Measurements from ENCODE around the gene ATP6V1G3.
"Not testable (repeated sequence)": the region's sequence is repeated elsewhere in the genome, so short reads cannot be mapped to it uniquely, and the experiment has no call there.

The ATP6V1G3 gene

DNA sequence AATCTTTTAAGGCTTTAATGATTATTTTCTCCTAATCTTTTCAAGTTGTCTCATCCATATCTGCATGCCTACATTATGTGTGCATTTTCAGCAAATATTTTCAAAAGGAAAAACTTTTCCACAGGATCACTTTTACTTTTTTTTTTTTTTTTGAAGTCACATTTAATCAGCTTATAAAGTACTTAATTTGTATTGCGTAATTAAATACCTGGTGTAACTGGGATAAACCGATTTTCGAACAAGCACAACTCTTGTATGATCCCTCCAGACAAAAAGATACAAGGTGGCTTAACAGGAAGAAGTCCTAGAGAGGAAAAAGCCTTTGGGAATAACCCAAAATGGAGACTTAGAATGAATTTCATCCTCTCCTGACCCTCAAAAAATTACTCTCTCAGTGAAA is 1.3 kb upstream of the ATP6V1G3 start:
- DNase-seq: no peak

DNA sequence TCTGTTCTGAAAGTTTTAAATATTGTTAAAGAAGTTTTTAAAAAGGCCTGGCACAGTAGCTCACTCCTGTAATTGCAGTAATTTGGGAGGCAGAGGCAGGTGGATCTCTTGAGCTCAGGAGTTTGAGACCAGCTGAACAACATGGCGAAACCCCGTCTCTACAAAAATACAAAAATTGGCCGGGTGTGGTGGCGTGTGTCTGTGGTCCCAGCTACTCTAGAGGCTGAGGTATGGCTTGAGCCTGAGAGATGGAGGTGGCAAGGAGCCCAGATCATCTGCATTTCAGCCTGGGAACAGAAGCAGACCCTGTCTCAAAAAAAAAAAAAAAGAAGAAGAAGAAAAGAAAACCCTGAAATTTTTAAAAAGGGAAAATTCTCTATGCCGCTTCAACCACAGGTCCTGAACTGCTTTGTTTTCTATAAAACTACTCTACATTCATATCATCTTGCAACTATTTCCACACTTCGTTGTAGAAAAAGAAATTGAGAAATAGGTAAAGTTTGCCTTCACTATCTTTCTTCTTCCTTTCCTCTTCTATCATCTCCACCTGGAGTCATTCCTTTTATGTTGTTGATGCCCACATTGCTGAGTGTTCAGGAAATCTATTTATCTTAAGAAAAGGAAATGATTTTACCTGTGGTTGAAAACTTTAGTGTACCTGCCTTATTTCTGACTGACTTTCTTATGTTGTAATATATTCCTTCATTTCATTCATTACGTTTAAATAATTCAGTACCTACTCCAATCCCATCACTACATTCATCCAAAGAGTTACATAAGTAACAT is 1.7 kb downstream of the ATP6V1G3 start:
- no peak for DNase-seq

DNA sequence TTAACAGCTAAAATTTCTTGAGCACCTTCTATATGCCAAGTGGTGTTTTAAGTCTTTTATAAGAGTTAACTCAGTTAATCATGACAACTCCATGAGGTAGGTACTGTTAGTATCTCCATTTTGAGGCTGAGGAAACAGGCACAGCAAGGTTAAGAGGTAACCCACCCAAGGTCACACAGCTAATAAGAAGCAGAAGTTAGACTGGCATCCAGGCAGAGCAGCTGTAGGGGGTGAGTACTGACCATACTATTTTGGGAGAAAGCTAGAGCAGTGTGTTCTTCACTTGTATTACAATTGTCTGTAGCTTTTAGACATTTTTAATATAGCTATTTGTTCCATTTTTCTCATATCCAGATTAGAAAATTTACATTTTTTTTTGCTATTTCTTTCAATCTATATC is 4.8 kb downstream of the ATP6V1G3 start:
- no peak for DNase-seq

DNA sequence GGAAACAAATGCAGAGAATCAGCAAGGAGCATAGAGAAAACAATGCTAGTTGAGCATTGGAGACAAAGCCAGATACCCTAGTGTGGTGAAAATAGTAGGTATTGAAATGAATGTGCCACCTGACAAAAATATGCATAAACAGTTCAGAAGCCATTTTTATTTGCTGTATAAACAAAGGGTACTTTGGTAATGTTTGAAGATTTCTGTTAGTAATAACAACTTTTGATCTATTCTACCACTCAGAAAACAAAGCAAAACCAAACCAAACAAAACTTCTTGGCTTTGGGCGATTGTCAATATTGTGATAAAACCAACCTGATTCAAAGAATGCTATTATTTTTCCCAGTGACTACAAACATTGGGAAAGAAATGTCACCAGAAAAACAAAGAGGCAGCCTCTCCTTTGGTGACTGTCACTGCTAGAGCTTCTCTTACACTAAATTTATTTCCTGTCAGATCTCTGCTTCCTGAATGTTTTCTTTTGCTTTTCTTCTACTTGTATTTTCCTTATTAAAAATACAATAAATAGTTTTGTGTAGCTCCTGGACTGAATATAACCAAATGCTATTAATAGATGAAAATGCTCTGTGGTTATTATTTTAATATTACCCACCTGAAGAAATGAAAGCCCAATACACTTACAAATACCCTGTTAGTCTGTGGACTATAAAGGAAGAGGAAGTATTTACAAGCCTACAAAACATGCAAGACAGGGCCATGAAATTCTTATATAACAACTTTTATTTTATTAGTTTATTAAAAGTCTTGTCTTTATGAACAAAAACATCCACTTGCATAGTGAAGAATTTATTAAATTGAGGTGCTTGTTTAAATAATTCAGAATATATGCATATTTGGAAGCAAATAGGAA is 5.7 kb downstream of the ATP6V1G3 start:
- no peak for DNase-seq

DNA sequence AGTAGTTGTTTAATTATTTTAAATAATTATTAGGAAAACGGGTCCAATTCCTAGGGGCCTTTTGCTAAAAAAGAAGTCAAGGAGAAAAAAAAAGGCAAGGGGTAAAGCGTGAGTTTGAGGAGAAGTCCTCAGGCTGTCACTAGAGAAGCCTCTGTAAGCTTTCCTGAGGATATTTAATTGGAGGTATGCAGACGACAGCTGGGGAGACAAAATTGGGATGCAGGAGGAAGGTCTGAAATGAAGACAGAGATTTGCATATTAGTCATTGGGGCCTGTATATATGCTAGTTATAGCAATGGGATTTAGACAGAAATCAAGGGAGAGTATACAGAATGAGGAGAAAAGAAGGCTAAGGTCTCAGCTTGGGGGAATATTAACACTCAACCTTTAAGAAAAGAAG is 8.6 kb downstream of the ATP6V1G3 start:
- DNase-seq: no peak

DNA sequence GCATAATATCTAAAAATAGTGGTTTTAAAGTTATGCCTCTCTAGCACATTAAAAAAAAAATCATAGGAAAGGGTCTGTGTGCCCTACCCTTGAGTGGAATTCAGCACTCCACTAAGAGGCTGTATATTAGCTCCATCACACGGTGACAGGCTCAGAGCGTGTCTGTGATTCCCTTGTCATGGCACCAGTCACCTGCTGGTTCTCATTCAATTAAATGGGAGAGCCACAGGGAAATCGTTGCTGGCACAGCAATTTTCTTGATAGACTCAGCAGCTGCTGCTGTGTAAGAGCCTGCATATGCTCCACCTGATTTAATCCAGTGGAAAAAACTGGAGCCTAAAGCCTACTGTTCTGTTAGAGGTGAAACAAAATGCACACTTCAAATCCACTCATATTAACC is 9.5 kb downstream of the ATP6V1G3 start:
- no peak for DNase-seq

DNA sequence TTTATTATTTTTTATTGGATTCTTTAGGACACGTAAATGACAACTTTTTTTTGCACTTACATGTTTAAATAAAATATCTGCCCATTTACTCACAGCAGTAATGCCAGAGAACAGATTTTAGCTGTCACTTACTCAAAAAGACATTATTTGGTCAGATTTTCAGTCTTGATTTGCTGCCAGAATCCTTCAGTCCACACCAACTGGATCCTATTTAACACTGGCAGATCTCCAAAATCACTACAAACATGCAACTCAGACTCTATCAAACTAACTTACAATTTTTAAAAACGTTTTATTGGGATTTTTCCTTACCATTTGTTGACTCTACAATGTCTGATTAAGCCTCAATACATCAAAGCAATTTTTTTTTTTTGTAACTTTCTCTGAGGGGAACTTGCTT is 11.1 kb downstream of the ATP6V1G3 start:
- DNase-seq: no peak

DNA sequence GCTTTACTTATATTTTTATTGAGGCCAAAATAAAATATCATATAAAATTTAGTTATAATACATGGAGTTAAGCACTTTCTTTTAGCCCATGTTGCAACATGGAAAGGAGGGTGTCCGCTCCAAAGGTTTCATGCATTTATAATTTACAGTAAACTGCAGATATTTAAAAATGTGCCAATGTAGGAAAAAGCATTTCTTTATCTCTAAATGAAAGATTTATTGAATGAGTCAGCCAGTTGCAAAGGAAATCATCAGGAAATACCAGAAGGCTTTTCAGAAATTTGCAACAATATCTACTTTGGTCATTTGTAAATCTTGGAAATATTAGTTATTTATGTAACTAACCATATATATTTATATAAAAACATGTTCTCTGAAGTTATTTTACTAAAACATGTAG is 12.1 kb downstream of the ATP6V1G3 start:
- DNase-seq: no peak

DNA sequence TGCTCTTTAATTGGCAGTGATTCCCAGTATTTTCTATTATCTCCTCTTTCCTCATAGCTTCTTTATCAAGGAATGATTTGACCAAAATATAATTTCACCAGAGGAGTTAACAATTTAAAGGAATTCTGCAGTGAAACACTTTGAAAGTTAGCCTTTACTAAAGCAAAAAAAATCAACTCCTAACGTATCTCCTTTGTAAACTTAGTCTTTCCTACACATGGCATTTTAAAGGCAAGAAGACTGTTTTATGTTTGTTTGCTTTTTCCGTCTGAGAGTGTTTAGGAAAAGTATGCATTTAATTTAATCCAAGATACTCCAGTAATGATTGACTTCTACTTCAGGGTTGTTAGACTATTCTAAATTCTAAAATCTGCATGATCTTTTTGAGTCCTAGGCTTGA is 15.9 kb downstream of the ATP6V1G3 start:
- DNase-seq: no peak

DNA sequence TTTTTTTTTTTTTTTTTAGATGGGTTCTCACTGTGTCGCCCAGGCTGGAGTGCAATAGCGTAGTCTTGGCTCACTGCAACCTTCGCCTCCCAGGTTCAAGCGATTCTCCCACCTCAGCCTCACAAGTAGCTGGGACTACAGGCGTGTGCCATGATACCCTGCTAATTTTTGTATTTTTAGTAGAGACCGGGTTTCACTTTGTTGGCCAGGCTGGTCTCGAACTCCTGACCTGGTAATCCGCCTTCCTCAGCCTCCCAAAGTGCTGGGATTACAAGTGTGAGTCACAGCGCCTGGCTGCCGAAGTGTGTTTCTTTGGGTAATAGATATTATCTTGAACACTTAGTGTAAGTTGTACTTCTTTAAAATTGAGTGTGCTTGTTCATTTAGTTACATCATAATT is 16.4 kb downstream of the ATP6V1G3 start:
- not testable (repeated sequence) for DNase-seq

DNA sequence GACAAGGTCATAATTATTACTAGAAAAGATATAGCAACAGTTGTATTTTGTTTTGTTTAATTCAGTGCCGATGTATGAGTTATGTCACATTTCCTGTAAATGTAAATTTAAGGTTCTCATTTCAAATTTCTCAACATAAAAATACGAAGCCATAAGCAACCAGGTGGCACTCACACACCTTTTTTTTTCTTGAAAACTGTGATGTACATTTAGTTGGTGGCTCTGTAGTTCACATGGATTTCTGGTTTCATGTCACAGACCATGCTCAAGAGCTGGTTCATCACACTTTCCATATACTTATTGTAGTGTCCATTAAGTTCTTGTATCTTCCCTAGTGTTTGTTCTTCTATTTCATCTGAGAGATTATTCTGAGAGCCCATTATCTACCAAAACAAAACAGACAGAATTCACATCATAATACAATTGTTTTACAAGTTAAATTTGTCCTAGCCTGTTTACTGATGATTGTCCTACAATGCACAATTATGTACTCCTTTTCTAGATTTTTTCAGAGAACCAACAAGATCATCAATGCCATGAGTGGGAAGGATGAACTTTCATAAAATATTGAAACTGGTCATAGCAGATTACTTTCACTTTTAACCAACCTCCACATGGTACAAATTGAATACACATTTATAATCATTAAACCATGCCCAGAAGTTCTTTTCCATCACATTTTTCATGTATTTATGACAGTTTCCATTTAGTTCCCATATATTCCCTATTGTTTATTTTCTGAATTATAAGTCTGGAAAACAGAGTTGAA is 17.1 kb downstream of the ATP6V1G3 start:
- DNase-seq: no peak

DNA sequence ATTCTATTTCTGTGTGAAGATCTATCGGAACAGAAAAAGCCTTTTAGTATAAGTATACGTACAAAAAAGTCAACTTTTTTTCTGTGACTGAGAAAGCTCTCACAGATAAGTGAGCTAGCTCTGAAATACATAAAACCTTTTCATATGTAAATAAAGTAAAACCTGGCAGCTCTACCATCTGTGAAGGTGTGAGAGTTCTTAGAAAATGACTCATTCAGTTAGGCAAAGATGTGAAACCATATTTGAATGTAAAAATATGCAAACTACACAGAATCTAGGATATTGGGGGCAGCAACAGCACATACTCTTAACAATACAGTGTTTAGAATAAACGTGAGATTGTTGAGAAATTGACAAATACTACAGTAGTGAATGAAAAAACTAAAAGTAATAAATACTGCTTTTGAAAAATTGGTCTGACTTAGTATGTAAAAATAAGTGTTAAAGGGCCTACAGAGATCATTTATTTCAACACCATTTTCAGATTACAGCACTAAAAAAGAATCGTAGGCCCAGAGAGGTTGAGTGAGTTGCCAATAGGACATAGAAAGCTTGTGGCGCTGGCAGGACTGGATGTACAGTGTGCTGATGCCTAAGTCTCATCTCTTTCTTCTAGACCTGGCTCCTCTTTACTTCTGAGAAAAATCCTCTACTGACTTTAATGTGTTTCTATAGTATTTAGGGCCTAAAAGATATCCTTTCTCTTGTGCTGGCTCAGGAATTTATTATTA is 19.8 kb downstream of the ATP6V1G3 start:
- DNase-seq: no peak

DNA sequence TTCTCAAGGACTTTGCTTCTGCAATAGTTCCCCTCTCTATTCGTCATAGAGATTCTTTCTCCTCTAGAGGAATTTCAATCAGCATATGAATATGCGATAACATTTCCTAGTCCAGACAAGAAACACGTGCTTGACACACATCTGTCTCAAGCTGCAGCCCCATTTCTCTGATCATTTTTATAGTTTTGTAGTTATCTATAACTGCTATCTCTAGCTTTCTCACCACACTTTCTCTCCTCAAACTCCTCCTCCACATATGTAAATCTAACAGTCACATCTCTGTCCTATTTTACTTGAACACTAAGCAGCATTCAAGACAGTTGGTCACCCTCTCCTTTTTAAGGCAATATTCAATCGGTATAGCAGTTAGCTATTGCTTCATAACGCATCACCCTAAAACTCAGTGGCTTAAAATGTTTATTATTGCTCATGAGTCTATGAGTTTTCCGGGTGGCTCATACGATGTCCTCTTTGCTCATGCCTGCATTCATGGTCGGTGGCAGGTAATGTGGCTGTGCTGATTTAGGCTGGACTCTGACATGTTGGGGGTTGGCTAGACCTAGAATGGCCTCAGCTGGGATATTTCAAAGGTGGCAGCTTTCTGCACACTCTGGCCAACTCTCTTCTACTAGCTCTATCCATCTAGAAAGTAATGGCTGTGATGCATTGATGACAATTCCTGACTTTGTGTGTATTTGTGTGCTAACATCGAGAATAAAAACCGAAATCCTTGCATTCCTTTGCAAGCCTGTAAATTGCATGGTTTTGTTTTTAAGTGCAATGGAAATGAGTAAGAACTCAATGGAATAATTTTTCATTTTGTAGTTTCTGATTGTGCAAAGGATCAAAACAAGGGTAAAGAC is 20.6 kb downstream of the ATP6V1G3 start:
- DNase-seq: no peak

DNA sequence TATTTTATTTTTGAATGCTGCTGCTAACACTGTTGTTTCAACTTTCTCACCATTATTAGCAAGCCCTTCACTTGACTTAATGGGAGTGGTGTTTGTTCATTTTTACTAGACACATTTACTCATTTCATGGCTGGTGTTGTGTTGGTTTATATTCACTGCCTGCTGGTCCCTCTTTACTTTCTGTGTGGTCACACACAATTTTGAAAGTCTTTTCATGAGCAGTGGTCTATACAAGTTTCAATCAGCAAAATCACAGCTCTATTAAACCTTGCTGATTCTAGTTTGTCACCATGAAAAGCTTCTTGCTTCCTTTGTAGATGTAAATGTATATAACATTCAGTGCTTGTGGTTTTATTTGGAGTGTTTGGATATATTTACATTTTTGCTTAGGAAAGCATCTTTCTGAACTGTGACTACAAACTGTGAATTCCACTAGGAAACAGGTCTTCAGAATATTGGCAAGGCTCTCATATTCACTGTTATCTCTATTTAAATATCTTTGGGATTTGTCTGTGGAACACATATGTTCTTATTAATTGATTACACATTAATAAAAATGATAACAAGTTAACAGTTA is 22.8 kb downstream of the ATP6V1G3 start:
- DNase-seq: no peak

DNA sequence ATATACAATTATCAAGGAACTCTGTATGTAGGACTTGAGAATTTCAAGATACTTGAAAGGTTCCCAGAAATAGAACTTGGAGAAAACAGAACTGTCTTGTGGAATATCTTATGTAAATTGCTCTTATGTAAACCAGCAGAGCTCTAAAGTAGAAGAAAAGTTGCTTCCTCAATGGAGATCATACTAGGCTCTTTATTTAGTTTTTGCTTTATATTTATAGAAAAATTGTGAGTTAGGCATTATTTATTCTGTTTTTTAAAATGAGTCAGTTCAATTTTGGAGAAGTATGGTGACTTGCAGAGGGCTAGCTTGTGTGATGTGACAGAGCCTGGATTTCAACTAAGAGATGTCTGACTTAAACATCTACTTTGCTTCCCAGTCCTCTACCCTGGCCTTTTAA is 40.4 kb downstream of the ATP6V1G3 start:
- no peak for DNase-seq

DNA sequence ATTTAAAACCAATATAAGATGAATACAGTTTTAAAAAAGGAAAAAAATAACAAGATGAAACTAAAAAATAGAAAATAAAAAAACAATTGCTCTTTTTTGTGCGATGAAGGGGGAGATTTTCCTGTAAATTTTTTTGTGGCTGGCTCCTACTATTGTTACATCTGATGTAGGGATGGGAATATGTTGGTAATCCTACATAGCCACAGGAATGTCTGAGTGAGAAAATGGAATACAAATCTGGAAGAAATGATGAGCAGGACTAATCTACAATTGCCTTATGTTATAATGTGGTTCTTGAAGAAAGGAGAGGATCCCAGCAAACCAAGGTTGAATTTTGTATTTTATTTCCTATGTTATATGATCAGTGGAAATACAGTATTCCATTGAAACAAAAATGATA is 40.9 kb downstream of the ATP6V1G3 start:
- DNase-seq: no peak

DNA sequence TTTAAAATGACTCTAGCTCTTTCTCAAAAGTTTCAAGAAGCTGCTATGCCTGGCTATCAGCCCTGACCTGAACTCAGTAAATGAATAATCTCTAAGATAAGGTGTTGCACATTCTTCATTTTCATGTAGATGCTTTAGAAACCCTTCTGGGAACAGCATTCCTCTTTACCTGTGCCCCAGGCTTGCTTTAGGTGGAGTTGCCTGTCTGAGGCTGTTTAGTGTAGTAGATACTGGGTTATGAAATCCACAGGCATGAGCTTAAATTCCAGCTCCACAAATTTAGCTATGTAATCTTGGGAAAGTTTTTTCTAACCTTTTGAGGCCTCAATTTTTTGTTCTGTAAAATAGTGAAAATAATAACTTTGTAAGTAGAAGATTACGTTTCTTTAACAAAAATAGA is 41.6 kb downstream of the ATP6V1G3 start:
- no peak for DNase-seq

DNA sequence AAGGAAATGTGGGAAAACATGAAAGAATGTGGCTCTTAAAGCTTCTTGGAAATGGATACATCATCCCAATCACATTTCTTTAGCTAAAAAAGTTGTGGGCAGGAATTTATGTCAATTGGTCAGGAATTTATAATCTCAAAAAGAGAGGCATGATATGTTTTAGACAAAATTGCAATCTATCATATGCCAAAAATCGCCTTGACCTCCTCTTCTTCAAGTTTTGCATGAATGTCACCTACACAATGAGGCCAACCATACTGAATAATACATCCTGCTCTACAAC is 42.4 kb downstream of the ATP6V1G3 start:
- no peak for DNase-seq

DNA sequence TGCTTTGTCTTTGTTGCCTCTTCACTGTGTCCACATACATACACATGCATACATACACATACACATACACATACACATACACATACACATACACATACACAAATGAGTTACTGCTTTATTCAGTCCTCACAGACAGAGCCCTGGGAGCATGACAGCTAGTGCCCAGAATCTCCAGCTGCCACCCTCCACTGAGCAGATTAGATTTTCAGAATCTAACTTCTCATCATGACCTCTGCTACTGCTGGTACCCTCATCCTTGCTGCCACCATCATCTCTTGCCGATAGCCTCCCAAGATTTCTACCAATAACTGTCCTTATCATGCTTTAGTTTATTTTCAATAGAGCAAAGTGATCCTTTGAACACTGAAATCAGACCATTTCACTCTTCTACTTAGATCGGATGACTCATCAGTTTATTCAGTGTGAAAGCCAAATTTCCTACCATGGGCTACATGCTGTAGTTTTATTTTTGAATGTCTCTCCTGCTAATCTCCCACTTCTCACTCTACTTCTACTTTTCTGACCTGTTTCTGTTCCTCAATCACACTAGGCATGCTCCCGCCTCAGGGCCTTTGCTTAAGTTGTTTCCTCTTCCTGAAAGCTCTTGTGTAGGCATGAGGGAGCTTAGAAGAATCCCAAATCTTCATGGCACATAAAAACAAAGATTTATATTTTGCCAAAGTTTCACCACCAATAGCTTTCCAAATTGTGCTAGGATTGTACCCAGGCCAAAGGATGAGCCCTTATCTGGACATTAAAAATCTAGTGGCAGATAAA is 43.0 kb downstream of the ATP6V1G3 start:
- no peak for DNase-seq

DNA sequence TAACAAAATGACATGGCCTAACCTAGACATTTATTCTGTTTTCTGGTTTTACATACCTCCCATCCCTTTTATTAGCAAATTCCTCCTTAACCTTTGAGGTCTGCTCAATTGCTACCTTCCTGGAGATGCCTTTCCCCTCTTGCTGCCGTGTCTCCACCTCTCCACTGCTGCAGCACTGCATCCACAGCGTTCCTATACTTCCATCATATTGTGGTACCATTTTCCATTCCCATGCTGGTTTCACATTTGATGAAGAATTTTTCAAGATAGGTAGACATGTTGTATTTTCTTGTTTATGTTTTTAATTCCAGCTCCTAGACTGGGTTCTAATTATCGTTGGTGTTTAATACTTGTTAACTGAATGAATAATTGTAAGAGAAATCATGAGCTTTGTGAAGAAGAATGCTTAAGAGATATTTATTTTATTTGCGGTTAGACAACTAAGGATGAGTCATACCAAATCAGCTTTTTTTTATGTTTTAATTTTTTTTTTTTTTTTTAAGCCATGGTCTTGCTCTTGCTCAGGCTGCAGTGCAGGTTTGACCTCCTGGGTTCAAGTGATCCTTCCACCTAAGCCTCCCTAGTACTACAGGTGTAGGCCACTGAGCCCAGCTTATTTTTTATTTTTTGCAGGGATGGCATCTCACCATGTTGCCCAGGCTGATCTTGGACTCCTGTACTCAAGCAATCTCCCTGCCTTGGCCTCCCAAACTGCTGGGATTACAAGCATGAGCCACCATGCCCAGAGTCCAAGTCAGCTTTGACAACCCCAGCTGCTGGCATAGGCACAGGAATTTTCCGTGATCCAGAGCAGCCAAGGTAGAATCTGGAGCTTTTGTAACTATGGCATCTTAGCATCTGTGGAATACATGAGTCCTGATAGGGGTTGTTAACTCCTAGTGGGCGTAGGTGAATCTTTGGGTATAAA is 44.0 kb downstream of the ATP6V1G3 start:
- DNase-seq: no peak
